ENCODE data around the gene QSOX2. TPM values are rescaled to one million over a fixed set of nuclear protein-coding genes. Genes with fewer than 3 reads are reported as not detected.
"Not testable (repeated sequence)": the region's sequence is repeated elsewhere in the genome, so short reads cannot be mapped to it uniquely, and the experiment has no call there.

The QSOX2 gene
- total RNA-seq, 2 experiments from 2014 or later: 17.7 to 18.0 TPM

DNA sequence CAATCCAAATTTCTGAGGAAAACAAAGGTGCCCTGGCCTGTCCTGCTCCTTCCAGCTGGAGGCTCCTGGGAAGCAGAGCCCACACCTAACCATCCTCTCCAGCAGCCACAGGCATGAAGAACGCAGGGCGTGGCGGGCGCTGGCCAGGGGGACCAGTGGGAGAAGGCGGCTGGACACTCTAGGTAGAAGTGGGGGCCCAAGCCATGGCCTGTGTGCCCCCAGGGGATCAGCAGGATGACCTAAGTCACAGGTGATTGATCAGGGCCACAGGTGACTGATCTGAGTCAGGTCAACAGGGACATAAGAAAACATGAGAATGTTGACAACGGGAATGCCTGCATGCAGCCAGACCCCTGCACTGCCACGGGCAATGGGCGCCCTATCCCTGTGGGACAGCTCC is 3.4 kb downstream of the QSOX2 start:
- H3K27ac Mint-ChIP-seq: no peak overlapping the region
- H3K9me3 Mint-ChIP-seq: no peaks in the 10 kb centered on the region
- peaks cover 2% of the 10 kb centered on the region for H3K36me3 Mint-ChIP-seq (ENCODE audit: low read depth)
- H3K27me3 Mint-ChIP-seq (ENCODE audit: low read depth): no peaks in the 10 kb centered on the region
- no peak overlapping the region for H3K4me3 Mint-ChIP-seq
- no peak for DNase-seq
- peaks cover 35% of the 10 kb centered on the region for H3K4me1 Mint-ChIP-seq (ENCODE audit: low read depth)
- CTCF ChIA-PET: no interaction called here
- intact Hi-C loops (cut with micrococcal nuclease): loop anchor here (10.0 kb wide), 1 partner anchor 277 kb away; the partner anchor contains the start of gene UBAC1

DNA sequence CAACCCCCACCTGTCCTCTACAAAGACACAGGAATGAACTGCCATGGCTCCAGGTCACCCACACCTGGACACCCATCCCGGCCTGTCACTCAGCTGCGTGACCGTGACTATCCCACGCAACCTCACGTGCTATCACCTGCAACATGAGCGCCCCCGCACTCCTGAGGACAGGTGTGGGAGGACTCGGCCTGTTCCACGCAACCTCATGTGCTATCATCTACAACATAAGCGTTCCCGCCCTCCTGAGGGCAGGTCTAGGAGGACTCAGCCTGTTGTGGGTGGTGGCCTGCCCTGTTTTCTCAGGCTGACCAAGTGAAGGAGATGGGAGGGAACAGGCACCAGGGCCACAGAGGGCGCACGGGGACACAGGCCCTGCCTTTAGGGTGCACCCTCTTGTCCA is 4.1 kb downstream of the QSOX2 start:
- no peaks in the 10 kb centered on the region for H3K27me3 Mint-ChIP-seq (ENCODE audit: low read depth)
- intact Hi-C loops (cut with micrococcal nuclease): loop anchor here (10.0 kb wide), 1 partner anchor 277 kb away; the partner anchor contains the start of gene UBAC1
- DNase-seq: no peak
- no peaks in the 10 kb centered on the region for H3K9me3 Mint-ChIP-seq
- peaks cover 35% of the 10 kb centered on the region for H3K4me1 Mint-ChIP-seq (ENCODE audit: low read depth)
- peaks cover 2% of the 10 kb centered on the region for H3K36me3 Mint-ChIP-seq (ENCODE audit: low read depth)
- CTCF ChIA-PET: no interaction called here
- H3K4me3 Mint-ChIP-seq: no peak overlapping the region
- no peak overlapping the region for H3K27ac Mint-ChIP-seq

DNA sequence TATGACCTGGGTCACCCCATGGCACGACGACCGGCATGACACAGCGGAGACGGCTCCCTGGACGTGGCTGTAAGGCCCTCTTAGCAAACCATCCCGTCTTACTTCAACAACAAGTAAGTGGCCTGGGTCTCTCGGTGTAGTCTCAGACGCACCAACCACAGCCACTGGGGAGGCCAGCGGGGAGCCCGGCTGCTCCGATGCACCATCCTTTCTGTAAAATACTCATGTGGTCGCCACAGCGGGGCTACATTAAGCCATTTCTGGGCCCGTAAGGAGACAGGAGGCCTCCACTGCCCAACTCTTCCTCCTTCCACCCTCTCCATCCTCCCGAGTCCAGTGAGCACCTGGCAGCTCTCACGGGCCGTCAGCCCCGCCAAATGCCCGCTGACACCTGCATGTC is 4.7 kb downstream of the QSOX2 start:
- Mint-ChIP-seq H3K4me3 (no peak overlapping the region), H3K27ac (no peak overlapping the region), H3K27me3 (ENCODE audit: low read depth) (no peaks in the 10 kb centered on the region), H3K9me3 (no peaks in the 10 kb centered on the region), H3K36me3 (ENCODE audit: low read depth) (peaks cover 3% of the 10 kb centered on the region), H3K4me1 (ENCODE audit: low read depth) (peaks cover 32% of the 10 kb centered on the region)
- CTCF ChIA-PET: no interaction called here
- DNase-seq: no peak
- intact Hi-C loops (cut with micrococcal nuclease): loop anchor here (10.0 kb wide), 1 partner anchor 276 kb away; the partner anchor contains the start of gene UBAC1

DNA sequence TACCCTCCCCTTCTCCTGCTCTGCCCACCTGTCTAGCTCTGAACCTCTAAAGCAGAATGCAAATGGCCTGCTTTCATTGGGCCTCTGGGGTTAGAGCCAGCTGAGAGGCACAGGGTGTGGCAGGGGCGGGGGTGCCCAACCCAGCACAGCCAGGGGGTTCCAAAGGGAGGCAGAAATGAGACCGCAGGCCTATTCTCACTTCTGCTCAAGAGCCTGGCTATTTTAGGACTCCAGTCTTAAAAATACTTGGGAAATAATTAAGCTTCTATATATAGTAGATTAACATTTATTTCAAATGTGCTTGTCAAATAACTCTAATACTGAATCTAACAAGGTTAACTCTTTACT is 5.7 kb downstream of the QSOX2 start:
- Mint-ChIP-seq H3K4me3 (no peak overlapping the region), H3K36me3 (ENCODE audit: low read depth) (peaks cover 11% of the 10 kb centered on the region), H3K27me3 (ENCODE audit: low read depth) (no peaks in the 10 kb centered on the region), H3K9me3 (no peaks in the 10 kb centered on the region), H3K27ac (no peak overlapping the region), H3K4me1 (ENCODE audit: low read depth) (peaks cover 32% of the 10 kb centered on the region)
- DNase-seq: no peak
- CTCF ChIA-PET: no interaction called here
- intact Hi-C loops (cut with micrococcal nuclease): loop anchor here (10.0 kb wide), 1 partner anchor 275 kb away; the partner anchor contains the start of gene UBAC1

DNA sequence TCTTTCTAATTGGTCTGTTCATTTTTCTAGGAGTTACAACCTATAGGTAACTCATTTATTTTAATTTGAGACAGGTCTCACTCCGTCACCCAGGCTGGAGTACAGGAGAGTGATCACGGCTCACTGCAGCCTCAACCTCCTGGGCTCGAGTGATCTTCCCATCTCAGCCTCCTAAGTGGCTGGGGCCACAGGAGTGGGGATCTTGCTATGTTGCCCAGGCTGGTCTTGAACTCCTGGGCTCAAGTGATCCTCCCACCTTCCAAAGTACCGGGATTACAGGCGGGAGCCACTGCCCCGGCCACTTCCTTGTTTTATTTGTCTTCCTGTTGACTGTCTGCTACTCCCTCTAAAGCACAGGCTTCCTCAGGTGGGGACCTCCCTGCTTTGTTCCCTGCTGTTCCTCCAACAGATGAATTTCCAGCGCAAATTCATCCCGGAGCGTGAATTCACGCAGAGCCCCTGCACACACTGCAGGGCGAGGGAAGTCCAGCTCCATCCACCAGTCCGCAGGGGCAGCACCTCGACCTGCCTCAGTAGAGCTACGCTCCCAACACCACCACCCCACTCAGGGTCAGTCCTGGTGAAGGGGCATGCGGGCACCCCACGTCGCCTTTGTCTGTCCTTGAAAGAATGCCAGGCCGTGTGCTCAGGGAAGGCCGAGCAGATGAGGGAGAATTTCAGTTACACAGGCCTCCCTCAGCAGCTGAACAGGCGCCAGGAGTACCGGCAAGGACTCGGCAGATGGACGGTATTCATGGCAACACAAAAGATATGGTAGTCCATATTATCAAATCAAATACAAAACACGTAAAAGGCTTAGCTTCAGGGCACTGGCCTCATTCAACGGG is 6.3 kb downstream of the QSOX2 start:
- Mint-ChIP-seq H3K9me3 (no peaks in the 10 kb centered on the region), H3K4me3 (no peak overlapping the region), H3K27me3 (ENCODE audit: low read depth) (no peaks in the 10 kb centered on the region), H3K4me1 (ENCODE audit: low read depth) (peaks cover 30% of the 10 kb centered on the region), H3K27ac (no peak overlapping the region), H3K36me3 (ENCODE audit: low read depth) (peaks cover 12% of the 10 kb centered on the region)
- CTCF ChIA-PET: no interaction called here
- DNase-seq: no peak
- intact Hi-C loops (cut with micrococcal nuclease): no loop called here

DNA sequence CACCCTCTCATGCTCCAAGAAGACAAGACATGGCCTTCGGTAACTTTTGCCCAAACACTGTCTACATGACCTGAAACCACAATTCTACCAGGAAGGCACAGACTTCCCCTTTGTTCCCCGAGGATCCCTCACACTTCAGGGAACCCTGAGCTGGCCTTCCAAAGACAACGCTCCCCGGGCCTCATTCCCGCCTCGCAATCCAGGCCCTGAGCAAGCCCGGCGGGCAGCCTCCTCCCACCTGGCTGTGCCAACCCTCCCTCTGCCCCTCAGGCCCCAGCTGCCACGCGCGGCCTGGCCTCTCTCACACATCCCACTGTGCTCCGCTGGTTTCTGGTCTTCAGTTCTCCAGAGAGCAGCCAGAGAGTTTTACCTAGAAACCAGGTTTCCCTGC is 7.3 kb downstream of the QSOX2 start:
- Mint-ChIP-seq H3K4me1 (ENCODE audit: low read depth) (peaks cover 25% of the 10 kb centered on the region), H3K9me3 (no peaks in the 10 kb centered on the region), H3K27ac (no peak overlapping the region), H3K4me3 (no peak overlapping the region), H3K36me3 (ENCODE audit: low read depth) (peaks cover 12% of the 10 kb centered on the region), H3K27me3 (ENCODE audit: low read depth) (no peaks in the 10 kb centered on the region)
- DNase-seq: no peak
- intact Hi-C loops (cut with micrococcal nuclease): no loop called here
- CTCF ChIA-PET: interaction anchor here (0.6 kb wide), 1 partner anchor 11 kb away, joined by 4 read pairs; no protein-coding TSS in a partner anchor

DNA sequence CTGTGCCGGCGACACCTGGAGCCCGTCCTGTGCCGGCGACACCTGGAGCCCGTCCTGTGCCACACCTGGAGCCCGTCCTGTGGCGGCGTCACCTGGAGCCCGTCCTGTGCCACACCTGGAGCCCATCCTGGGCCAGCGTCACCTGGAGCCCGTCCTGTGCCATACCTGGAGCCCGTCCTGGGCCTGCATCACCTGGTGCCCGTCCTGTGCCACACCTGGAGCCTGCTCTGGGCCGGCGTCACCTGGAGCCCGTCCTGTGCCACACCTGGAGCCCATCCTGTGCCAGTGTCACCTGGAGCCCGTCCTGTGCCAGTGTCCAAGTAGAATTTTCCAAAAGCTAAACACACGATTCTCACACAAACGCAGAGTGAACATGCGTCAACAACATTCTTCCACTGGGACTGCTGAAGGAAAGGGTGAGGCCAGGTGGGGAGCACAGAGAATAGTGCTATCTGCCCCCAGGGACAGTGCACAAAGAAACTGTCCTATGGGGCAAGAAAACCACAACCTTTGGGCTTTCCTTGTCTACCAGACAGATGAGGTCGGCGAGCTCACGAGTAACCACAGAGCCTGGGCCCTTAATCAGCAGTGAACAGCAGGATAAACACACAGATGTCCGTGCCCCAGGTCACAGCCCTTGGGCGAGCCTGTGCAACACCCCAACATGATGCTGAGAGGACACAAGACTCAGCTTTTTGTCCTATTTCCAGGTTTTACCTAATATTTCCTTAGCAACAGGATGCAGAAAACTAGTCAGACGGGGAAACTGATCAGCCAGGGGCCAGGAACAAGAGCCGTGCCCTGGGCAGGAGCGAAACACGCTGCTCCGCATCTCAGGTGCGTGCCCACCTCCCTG is 7.9 kb downstream of the QSOX2 start:
- intact Hi-C loops (cut with micrococcal nuclease): no loop called here
- Mint-ChIP-seq H3K4me1 (ENCODE audit: low read depth) (peaks cover 25% of the 10 kb centered on the region), H3K9me3 (no peaks in the 10 kb centered on the region), H3K27me3 (ENCODE audit: low read depth) (no peaks in the 10 kb centered on the region), H3K27ac (no peak overlapping the region), H3K4me3 (no peak overlapping the region), H3K36me3 (ENCODE audit: low read depth) (peaks cover 12% of the 10 kb centered on the region)
- CTCF ChIA-PET: interaction anchor here (0.6 kb wide), 1 partner anchor 10 kb away, joined by 4 read pairs; no protein-coding TSS in a partner anchor
- DNase-seq: no peak

DNA sequence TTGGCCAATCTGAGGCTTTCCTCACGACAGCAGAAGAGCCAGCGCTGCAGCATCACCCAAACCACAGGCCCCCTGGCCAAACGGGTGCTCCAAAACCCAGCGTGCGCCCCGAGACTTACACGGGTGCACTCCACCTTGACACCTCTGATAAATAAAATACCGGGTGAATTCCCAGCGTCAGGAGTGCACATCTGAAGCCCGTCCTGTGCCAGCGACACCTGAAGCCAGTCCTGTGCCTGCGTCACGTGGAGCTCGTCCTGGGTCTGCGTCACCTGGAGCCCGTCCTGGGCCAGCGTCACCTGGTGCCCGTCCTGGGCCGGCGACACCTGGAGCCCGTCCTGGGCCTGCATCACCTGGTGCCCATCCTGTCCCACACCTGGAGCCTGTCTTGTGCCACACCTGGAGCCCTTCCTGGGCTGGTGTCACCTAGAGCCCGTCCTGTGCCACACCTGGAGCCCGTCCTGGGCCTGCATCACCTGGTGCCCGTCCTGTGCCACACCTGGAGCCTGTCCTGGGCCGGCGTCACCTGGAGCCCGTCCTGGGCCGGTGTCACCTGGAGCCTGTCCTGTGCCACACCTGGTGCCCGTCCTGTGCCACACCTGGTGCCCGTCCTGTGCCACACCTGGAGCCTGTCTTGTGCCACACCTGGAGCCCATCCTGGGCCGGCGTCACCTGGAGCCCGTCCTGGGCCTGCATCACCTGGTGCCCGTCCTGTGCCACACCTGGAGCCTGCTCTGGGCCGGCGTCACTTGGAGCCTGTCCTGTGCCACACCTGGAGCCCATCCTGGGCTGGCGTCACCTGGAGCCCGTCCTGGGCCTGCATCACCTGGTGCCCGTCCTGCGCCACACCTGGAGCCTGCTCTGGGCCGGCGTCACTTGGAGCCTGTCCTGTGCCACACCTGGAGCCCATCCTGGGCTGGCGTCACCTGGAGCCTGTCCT is 8.9 kb downstream of the QSOX2 start:
- H3K4me3 Mint-ChIP-seq; H3K27ac Mint-ChIP-seq; H3K27me3 Mint-ChIP-seq (ENCODE audit: low read depth); DNase-seq; intact Hi-C loops (cut with micrococcal nuclease); H3K9me3 Mint-ChIP-seq; CTCF ChIA-PET: not testable (repeated sequence)
- Mint-ChIP-seq H3K4me1 (ENCODE audit: low read depth) (peaks cover 30% of the 10 kb centered on the region), H3K36me3 (ENCODE audit: low read depth) (peaks cover 15% of the 10 kb centered on the region)

DNA sequence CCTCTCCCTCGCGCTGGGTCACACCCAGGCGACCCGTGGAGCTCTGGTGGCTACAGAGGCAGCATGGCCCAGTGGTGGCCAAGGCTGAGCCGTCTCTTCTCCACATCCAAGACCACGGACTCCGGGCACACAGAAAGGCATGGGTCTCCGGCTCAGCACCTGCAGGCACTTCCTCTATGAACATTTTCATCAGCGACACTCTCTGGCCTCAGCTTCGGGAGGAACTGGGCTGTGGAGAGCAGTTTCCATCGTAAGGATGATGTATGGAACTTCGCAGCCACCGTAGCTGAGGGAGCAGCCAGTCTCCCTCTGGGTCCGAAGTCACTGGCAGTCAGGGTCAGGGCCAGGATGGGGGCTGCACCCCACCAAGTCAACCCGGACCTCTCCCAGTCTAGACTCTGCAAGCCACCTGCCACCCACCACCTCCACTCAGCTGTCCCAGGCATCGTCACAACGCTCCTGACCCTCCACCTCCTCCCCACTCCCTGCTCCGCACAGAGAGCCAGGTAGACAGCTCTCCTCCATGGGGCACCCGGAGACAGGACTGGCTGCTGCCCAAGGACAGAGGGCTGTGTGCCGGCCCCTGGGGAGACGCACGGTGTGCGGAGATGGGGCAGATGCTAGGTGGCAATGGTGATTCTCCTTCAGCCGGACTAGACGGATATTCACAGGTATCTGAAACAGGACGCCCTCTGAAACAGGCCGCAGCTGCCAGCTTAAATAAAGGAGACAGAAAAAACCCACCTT is 9.7 kb downstream of the QSOX2 start:
- Mint-ChIP-seq H3K27ac (no peak overlapping the region), H3K9me3 (no peaks in the 10 kb centered on the region), H3K27me3 (ENCODE audit: low read depth) (no peaks in the 10 kb centered on the region), H3K4me3 (no peak overlapping the region), H3K36me3 (ENCODE audit: low read depth) (peaks cover 15% of the 10 kb centered on the region), H3K4me1 (ENCODE audit: low read depth) (peaks cover 29% of the 10 kb centered on the region)
- intact Hi-C loops (cut with micrococcal nuclease): no loop called here
- no peak for DNase-seq
- CTCF ChIA-PET: no interaction called here

DNA sequence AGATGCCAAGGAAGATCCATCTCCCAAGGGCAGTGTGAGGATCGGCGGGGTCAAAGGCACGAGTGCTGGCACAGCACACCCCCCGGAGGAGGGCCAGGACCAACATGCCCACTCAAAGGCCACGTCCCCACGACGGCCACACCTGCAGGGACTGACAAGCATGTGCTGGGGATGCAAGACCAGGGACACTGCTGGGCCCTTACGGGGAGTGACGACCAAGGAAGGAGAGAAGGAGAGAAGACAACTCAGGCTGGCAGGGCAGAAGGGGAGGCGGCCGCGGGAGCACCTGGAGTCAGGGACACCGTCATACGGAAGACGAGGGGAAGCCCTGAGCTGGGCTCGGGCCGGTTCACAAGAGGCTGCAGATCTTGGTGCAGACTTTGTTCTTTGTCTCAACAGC is 10.4 kb downstream of the QSOX2 start:
- CTCF ChIA-PET: no interaction called here
- intact Hi-C loops (cut with micrococcal nuclease): no loop called here
- Mint-ChIP-seq H3K27me3 (ENCODE audit: low read depth) (no peaks in the 10 kb centered on the region), H3K4me1 (ENCODE audit: low read depth) (peaks cover 29% of the 10 kb centered on the region), H3K4me3 (no peak overlapping the region), H3K36me3 (ENCODE audit: low read depth) (peaks cover 15% of the 10 kb centered on the region), H3K27ac (no peak overlapping the region), H3K9me3 (no peaks in the 10 kb centered on the region)
- DNase-seq: no peak

DNA sequence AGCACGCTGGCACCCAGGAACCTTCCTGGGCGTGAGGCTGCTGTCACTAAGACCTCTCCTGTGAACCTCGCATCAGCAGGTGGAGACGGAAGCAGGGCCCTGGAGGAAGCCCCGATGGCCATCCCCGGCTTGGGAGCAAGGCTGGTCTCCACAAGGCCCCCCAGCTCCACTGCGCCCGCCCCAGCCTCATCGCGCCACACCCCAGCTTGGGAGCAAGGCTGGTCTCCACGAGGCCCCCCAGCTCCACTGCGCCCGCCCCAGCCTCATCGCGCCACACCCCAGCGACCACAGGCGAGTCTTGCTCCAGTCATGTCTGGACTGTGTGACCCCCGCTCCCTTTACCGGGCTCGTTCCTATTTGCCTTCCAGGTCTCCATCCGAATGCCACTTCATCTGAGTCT is 11.0 kb downstream of the QSOX2 start:
- Mint-ChIP-seq H3K4me1 (ENCODE audit: low read depth) (peaks cover 29% of the 10 kb centered on the region), H3K27ac (no peak overlapping the region), H3K27me3 (ENCODE audit: low read depth) (no peaks in the 10 kb centered on the region), H3K36me3 (ENCODE audit: low read depth) (peaks cover 15% of the 10 kb centered on the region), H3K9me3 (no peaks in the 10 kb centered on the region), H3K4me3 (no peak overlapping the region)
- intact Hi-C loops (cut with micrococcal nuclease): no loop called here
- CTCF ChIA-PET: no interaction called here
- no peak for DNase-seq
